A204.1 (cell line): ENCODE measurements around the gene SV2C.

Experiments used
- FAIRE-seq: peaks from 2 replicates; lab custom pipeline; 2012; peaks lifted over from hg19 to GRCh38; lab: Jason Lieb, UNC

Gene SV2C

GRCh38 chr5:76165711-76166374, 82.7 kb downstream of the SV2C start:
- no peak for FAIRE-seq

- FAIRE-seq: no peak
These were observed 83.8 kb downstream of the SV2C start for GRCh38 chr5:76166886-76167576.

- FAIRE-seq: no peak
These were observed 86.1 kb downstream of the SV2C start for GRCh38 chr5:76169146-76169905.

- no peak for FAIRE-seq
These were observed 90.9 kb downstream of the SV2C start for GRCh38 chr5:76174101-76174500.

GRCh38 chr5:76175051-76175666, 92.0 kb downstream of the SV2C start:
- no peak for FAIRE-seq

GRCh38 chr5:76175821-76176403, 92.7 kb downstream of the SV2C start:
- FAIRE-seq: no peak

- FAIRE-seq: no peak
These were observed 94.8 kb downstream of the SV2C start for GRCh38 chr5:76177978-76178377.

- no peak for FAIRE-seq
These were observed 95.7 kb downstream of the SV2C start for GRCh38 chr5:76178913-76179312.

- FAIRE-seq: no peak
These were observed 97.9 kb downstream of the SV2C start for GRCh38 chr5:76180814-76181805.

GRCh38 chr5:76187386-76187785, 104.2 kb downstream of the SV2C start:
- FAIRE-seq: no peak

- FAIRE-seq: no peak
These were observed 107.2 kb downstream of the SV2C start for GRCh38 chr5:76190356-76190755.

GRCh38 chr5:76192837-76193236, 109.7 kb downstream of the SV2C start:
- FAIRE-seq: no peak

GRCh38 chr5:76193635-76194034, 110.5 kb downstream of the SV2C start:
- no peak for FAIRE-seq

GRCh38 chr5:76194340-76194739, 111.2 kb downstream of the SV2C start:
- FAIRE-seq: no peak

- no peak for FAIRE-seq
These were observed 113.3 kb downstream of the SV2C start for GRCh38 chr5:76196457-76196856.

GRCh38 chr5:76196886-76197489, 113.8 kb downstream of the SV2C start:
- FAIRE-seq: no peak

- FAIRE-seq: no peak
These were observed 114.5 kb downstream of the SV2C start for GRCh38 chr5:76197726-76198125.

GRCh38 chr5:76199336-76200318, 116.4 kb downstream of the SV2C start:
- FAIRE-seq: no peak

- FAIRE-seq: no peak
These were observed 119.0 kb downstream of the SV2C start for GRCh38 chr5:76202182-76202581.

GRCh38 chr5:76204191-76204590, 121.0 kb downstream of the SV2C start:
- FAIRE-seq: no peak
